Suppressor macrophage treated with lipopolysaccharide for 1 hour (primary cell): Measurements from ENCODE around the gene ETV6.

Source experiments
- DNase-seq, 3 donors: peaks; one replicate each; pipeline ENCODE4 v3.0.0-alpha.2; 2020 to 2022

Gene ETV6

DNA sequence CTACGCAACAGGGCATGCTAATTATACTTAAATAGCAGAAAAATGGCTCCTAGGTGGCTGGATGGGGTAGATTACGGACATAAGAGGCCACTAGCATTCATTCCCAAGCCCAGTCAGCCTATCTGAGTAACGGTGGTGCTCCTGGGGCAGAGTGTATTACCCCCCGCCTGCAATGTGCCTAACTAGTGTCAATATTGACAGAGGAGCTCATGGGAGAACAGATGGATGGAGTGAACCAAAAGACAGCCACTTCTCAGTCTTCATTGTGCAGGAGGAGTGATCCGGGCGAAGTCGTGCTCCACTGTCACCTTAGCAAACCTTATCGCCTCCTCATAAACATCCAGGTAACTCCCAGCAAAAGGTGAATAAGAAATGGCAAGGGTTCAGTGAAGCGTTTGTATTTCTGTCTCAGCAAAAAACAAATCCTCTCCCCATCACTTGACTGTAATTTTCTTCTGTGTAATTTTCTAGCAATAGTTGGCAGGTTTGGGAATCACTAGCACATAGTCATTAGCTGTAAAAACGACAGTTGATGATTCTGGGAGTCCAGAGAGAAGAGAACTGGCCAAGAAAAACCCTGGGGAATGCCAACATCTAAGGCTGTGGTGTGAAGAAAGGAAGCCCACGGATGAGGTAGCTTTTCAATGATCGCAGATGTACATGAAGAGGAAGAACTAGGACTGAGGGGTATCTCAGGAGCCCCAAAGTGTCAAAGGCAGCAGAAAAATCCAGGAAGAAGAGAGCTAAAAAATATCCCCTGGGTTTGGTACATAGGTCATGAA, 294.6 kb downstream of the ETV6 start:
- peak; percentile 37 to 48 (median 38) for DNase-seq
